ENCODE data around the gene ADGRA1.

DNA sequence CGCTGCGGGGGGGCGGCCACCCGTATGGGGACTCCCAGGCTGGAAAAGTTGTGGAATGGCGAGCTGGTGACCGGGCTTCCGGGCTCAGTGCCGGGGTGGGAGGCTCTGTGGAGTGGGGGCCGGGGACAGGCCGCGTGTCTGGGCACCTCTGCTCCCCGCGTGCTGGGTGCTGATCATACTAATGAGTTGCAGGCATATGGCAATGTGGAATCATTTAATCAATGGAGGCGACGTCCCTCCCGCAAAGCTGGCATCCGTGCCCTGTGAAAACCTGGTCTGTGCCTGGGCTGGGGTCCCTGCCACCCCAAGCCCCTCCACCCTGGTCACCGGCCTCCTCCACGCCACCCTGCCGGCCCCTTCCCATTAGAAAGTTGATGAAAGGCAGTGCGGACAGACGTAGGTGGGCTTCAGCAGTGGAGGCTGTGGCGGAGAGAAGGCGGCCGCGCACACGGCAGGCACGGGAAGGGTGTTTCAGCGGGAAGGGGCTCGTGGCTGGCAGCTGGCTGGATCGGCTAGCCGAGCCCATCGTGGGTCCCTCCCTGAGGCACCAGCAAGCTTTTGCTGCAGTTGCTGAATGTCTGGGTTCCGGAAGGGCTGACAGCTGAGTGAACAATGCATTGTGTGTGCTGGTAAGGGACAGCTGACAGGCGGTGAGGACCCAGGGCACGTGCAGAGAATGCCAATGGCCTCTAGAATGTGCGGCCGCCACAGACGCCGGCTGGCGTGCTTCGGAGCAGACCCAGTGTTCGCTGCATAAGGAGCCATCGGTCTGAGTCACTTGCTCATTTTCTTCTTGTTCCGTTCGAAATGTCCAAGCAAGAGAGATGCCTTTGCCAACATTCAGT is 1.5 kb downstream of the ADGRA1 start:
- TF ChIP-seq, protein P1, sequence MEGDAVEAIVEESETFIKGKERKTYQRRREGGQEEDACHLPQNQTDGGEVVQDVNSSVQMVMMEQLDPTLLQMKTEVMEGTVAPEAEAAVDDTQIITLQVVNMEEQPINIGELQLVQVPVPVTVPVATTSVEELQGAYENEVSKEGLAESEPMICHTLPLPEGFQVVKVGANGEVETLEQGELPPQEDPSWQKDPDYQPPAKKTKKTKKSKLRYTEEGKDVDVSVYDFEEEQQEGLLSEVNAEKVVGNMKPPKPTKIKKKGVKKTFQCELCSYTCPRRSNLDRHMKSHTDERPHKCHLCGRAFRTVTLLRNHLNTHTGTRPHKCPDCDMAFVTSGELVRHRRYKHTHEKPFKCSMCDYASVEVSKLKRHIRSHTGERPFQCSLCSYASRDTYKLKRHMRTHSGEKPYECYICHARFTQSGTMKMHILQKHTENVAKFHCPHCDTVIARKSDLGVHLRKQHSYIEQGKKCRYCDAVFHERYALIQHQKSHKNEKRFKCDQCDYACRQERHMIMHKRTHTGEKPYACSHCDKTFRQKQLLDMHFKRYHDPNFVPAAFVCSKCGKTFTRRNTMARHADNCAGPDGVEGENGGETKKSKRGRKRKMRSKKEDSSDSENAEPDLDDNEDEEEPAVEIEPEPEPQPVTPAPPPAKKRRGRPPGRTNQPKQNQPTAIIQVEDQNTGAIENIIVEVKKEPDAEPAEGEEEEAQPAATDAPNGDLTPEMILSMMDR (IDR thresholded peaks at IDR 0.05) = no peak
- TF ChIP-seq POLR2A (IDR thresholded peaks at IDR 0.05) = no peak
